Activated CD4-positive, alpha-beta memory T cell treated with anti-CD3 and anti-CD28 coated beads, Interleukin-2, amount 10 ng/mL, durations not matched to agents 7 days and 5 days (primary cell): ENCODE data around the gene ZNF664. TPM values are rescaled to one million over a fixed set of nuclear protein-coding genes. Genes with fewer than 3 reads are reported as not detected.

ENCODE experiments used
- CTCF ChIA-PET: fragments of 350-600 bp; sonication (Branson Sonifier 250); formaldehyde crosslinking; loops from one replicate; lab custom pipeline; 2021; ENCODE audit warnings: antibody characterized with exemption, inconsistent platforms; lab: Charles Lee
- POLR2A ChIA-PET: fragments of 350-600 bp; sonication (Branson Sonifier 250); formaldehyde crosslinking; loops from one replicate; lab custom pipeline; 2021; ENCODE audit warnings: antibody characterized with exemption; lab: Charles Lee
- DNase-seq: peaks from one replicate; pipeline ENCODE4 v3.0.0-alpha.2; 2020
- H3K27ac Mint-ChIP-seq: one replicate; pipeline ENCODE4 v1.8.0; 2021; ENCODE audit warnings: mild to moderate bottlenecking, mixed read lengths
- H3K27me3 Mint-ChIP-seq: one replicate; pipeline ENCODE4 v1.8.0; 2021; ENCODE audit warnings: mixed read lengths
- H3K36me3 Mint-ChIP-seq: one replicate; pipeline ENCODE4 v1.8.0; 2021; ENCODE audit warnings: low read depth, mixed read lengths
- H3K4me1 Mint-ChIP-seq: one replicate; pipeline ENCODE4 v1.8.0; 2021; ENCODE audit warnings: mixed read lengths
- H3K4me3 Mint-ChIP-seq: one replicate; pipeline ENCODE4 v1.8.0; 2021; ENCODE audit warnings: mild to moderate bottlenecking, mixed read lengths
- H3K9me3 Mint-ChIP-seq: one replicate; pipeline ENCODE4 v1.8.0; 2021; ENCODE audit warnings: mixed read lengths
- total RNA-seq, 2 experiments: library from RNA; stranded (reverse); gene quantifications; one replicate each; pipeline ENCODE4 v1.2.3, GENCODE V29; 2021

ZNF664 gene
- total RNA-seq, 2 experiments from 2014 or later, result 42.5 to 43.4 TPM

DNA sequence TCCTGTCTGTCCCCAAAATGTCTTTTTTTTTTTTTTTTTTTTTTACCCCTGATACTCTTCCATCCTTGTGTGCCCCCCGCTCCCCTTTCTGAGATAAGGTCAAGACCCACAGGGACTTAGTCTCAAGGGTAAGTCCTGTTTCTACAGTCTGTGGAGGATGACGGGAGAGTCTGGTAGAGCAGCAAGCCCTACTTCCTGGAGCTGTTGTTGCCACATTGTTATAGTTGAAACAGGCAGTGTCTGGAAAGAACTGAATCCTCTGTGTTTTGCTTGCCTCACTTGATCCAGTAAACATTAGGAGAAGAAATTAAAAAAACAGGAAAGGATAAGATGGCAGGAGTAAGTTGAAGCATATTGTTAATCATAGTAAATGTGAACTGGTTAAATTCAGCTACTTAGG lies 45.5 kb downstream of the ZNF664 start:
- Mint-ChIP-seq H3K27me3 (no peaks in the 10 kb centered on the region), H3K27ac (no peak overlapping the region), H3K36me3 (peaks cover 7% of the 10 kb centered on the region), H3K4me3 (no peak overlapping the region), H3K4me1 (no peaks in the 10 kb centered on the region), H3K9me3 (no peaks in the 10 kb centered on the region)
- ChIA-PET CTCF (interaction anchor here (1.1 kb wide), 1 partner anchor 14 kb away, joined by 3 read pairs; no protein-coding TSS in a partner anchor), POLR2A (no interaction called here)
- no peak for DNase-seq

DNA sequence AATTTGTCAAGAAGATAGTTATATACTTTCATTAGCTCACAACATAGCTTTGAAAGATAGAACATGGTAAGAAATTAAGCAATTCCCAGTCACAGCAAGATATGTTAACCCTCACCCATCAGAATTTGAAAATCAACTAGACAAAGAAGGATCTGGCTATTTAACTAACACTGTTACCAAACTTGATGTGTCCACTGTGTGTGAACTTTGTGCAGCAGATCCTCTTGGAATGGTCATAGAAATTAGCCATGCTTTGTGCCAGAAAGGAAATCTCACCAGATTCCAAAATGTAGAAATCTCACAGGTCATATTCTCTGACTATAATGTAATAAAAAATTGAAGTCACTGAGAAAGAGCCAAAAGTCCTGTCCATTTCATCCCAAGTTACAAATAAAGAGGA lies 46.1 kb downstream of the ZNF664 start:
- ChIA-PET CTCF (interaction anchor here (1.1 kb wide), 1 partner anchor 13 kb away, joined by 3 read pairs; no protein-coding TSS in a partner anchor), POLR2A (no interaction called here)
- peaks cover 6% of the 10 kb centered on the region for H3K36me3 Mint-ChIP-seq
- DNase-seq, result no peak
- no peak overlapping the region for H3K27ac Mint-ChIP-seq
- no peak overlapping the region for H3K4me3 Mint-ChIP-seq
- H3K9me3 Mint-ChIP-seq, result no peaks in the 10 kb centered on the region
- no peaks in the 10 kb centered on the region for H3K27me3 Mint-ChIP-seq
- no peaks in the 10 kb centered on the region for H3K4me1 Mint-ChIP-seq

DNA sequence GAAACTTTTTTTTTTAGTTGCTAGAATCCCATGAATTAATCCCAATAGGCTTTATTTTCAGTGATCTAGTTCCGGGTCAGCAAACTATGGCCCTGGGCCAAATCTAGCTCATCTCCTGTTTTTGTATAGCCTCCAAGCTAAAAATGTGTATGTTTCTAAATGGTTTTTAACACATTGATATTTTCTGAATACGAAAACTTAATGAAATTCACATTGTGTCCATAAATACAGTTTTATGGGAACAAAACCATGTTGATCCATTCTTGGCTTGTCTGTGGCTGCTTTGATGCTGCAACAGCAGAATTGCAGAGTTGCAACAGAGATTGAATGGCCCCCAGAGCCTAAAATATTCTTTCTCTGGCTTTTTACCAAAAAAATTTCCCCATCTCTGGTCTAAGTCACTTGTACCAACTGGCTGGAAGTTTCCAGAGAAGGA lies 47.5 kb downstream of the ZNF664 start:
- no peaks in the 10 kb centered on the region for H3K4me1 Mint-ChIP-seq
- no peak overlapping the region for H3K4me3 Mint-ChIP-seq
- CTCF ChIA-PET, result interaction anchor here (1.0 kb wide), 1 partner anchor 17 kb away, joined by 3 read pairs; no protein-coding TSS in a partner anchor
- POLR2A ChIA-PET, result no interaction called here
- no peak for DNase-seq
- no peak overlapping the region for H3K27ac Mint-ChIP-seq
- no peaks in the 10 kb centered on the region for H3K27me3 Mint-ChIP-seq
- no peaks in the 10 kb centered on the region for H3K9me3 Mint-ChIP-seq
- H3K36me3 Mint-ChIP-seq, result no peaks in the 10 kb centered on the region

- Mint-ChIP-seq H3K4me1 (no peaks in the 10 kb centered on the region), H3K27me3 (no peaks in the 10 kb centered on the region), H3K4me3 (no peak overlapping the region), H3K36me3 (no peaks in the 10 kb centered on the region), H3K9me3 (no peaks in the 10 kb centered on the region), H3K27ac (no peak overlapping the region)
- ChIA-PET POLR2A (no interaction called here), CTCF (no interaction called here)
- DNase-seq, result no peak
These were observed 48.0 kb downstream of the ZNF664 start for GRCh38 chr12:124021007-124021406.

- no peak for DNase-seq
- ChIA-PET CTCF (no interaction called here), POLR2A (no interaction called here)
- Mint-ChIP-seq H3K27me3 (no peaks in the 10 kb centered on the region), H3K4me1 (no peaks in the 10 kb centered on the region), H3K9me3 (no peaks in the 10 kb centered on the region), H3K36me3 (no peaks in the 10 kb centered on the region), H3K4me3 (no peak overlapping the region), H3K27ac (no peak overlapping the region)
These were observed 49.1 kb downstream of the ZNF664 start for GRCh38 chr12:124022161-124022560.

GRCh38 chr12:124024263-124024678 lies 51.3 kb downstream of the ZNF664 start:
- no peak for DNase-seq
- H3K36me3 Mint-ChIP-seq, result no peaks in the 10 kb centered on the region
- CTCF ChIA-PET, result no interaction called here
- POLR2A ChIA-PET, result no interaction called here
- H3K27me3 Mint-ChIP-seq, result no peaks in the 10 kb centered on the region
- no peaks in the 10 kb centered on the region for H3K9me3 Mint-ChIP-seq
- H3K4me1 Mint-ChIP-seq, result no peaks in the 10 kb centered on the region
- H3K4me3 Mint-ChIP-seq, result no peak overlapping the region
- no peak overlapping the region for H3K27ac Mint-ChIP-seq

- Mint-ChIP-seq H3K36me3 (no peaks in the 10 kb centered on the region), H3K27me3 (no peaks in the 10 kb centered on the region), H3K9me3 (no peaks in the 10 kb centered on the region), H3K27ac (no peak overlapping the region), H3K4me3 (no peak overlapping the region), H3K4me1 (no peaks in the 10 kb centered on the region)
- no peak for DNase-seq
- POLR2A ChIA-PET, result interaction anchor here (0.8 kb wide), 1 partner anchor 9 kb away, joined by 4 read pairs; no protein-coding TSS in a partner anchor
- CTCF ChIA-PET, result no interaction called here
These were observed 51.8 kb downstream of the ZNF664 start for GRCh38 chr12:124024776-124025175.

DNA sequence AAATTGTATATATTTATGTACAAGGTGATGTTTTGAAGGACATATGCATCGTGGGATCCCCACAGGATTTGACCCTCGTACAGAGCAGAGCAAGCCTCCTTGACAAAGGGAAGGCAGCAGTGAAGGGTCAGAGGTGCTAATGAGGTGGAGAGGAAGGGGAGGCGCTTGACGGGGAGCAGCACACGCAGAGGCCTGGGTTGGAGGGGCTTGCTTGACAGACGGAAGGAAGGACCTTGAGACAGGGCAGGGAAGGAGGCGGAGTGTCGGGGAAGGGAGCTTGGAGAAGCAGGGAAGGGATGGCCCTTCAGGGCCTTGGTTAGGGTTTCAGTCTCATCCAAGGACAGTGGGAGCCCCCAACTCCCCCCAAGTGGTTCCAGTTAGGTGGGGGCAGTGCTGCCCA lies 52.6 kb downstream of the ZNF664 start:
- Mint-ChIP-seq H3K4me3 (no peak overlapping the region), H3K4me1 (no peaks in the 10 kb centered on the region), H3K27me3 (no peaks in the 10 kb centered on the region), H3K27ac (no peak overlapping the region), H3K9me3 (no peaks in the 10 kb centered on the region), H3K36me3 (no peaks in the 10 kb centered on the region)
- DNase-seq, result no peak
- ChIA-PET CTCF (no interaction called here), POLR2A (no interaction called here)

DNA sequence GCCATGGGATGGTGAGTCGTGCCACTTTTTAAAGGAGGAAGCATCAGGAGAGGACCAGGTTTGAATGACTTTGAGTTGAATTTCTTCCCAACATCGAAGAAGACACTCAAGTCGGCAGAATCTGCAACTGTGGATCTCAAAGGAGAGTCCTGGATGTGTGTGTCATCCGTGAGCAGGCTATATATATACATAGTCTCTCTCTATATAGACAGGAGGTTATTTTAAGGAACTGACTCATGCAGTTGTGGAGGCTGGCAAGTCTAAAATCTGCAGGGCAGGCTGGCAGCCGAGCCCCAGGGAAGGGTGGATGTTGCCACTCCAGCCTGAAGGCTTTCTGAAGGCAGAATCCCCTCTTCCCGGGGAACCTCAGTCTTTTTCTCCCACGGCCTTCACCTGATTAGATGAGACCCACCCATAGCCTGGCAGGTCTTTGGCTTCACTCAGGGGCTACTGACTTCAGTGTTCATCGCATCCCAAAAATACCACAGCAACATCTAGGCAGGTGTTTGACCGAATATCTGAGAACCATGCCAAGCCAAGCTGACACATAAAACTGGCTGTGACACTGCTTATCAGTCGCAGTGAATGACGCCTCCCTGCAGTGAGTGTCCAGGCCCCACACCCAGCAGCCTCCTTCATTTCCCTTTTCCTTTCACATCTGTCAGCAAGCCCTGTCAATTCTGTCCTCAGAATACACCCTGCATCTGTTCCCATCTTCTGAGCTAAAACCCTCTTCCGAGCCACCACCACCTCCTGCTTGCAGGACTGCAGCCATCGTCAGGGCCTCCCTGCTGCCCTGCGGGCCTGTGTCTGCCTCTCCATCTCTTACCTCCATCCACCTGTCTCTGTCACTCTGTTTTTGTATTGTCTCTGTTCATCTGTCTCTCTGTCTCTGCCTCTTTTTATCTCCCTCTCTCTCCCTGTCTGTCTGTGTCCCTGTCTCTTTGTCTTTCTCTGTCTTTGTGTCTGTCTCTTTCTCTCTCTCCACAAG lies 54.0 kb downstream of the ZNF664 start:
- no peaks in the 10 kb centered on the region for H3K4me1 Mint-ChIP-seq
- H3K36me3 Mint-ChIP-seq, result no peaks in the 10 kb centered on the region
- no peak for DNase-seq
- ChIA-PET CTCF (interaction anchor here (1.6 kb wide), 1 partner anchor 9 kb away, joined by 5 read pairs; no protein-coding TSS in a partner anchor), POLR2A (no interaction called here)
- H3K27ac Mint-ChIP-seq, result no peak overlapping the region
- H3K27me3 Mint-ChIP-seq, result no peaks in the 10 kb centered on the region
- H3K4me3 Mint-ChIP-seq, result no peak overlapping the region
- no peaks in the 10 kb centered on the region for H3K9me3 Mint-ChIP-seq

GRCh38 chr12:124027753-124028554 lies 54.9 kb downstream of the ZNF664 start:
- Mint-ChIP-seq H3K36me3 (no peaks in the 10 kb centered on the region), H3K27me3 (no peaks in the 10 kb centered on the region), H3K4me3 (no peak overlapping the region), H3K9me3 (no peaks in the 10 kb centered on the region), H3K27ac (no peak overlapping the region), H3K4me1 (no peaks in the 10 kb centered on the region)
- POLR2A ChIA-PET, result no interaction called here
- CTCF ChIA-PET, result interaction anchor here (1.6 kb wide), 1 partner anchor 8 kb away, joined by 5 read pairs; no protein-coding TSS in a partner anchor
- no peak for DNase-seq

GRCh38 chr12:124028555-124028925 lies 55.5 kb downstream of the ZNF664 start:
- no peak for DNase-seq
- Mint-ChIP-seq H3K4me1 (no peaks in the 10 kb centered on the region), H3K9me3 (no peaks in the 10 kb centered on the region), H3K27ac (no peak overlapping the region), H3K4me3 (no peak overlapping the region), H3K36me3 (no peaks in the 10 kb centered on the region), H3K27me3 (no peaks in the 10 kb centered on the region)
- ChIA-PET POLR2A (no interaction called here), CTCF (interaction anchor here (1.6 kb wide), 1 partner anchor 8 kb away, joined by 5 read pairs; no protein-coding TSS in a partner anchor)

DNA sequence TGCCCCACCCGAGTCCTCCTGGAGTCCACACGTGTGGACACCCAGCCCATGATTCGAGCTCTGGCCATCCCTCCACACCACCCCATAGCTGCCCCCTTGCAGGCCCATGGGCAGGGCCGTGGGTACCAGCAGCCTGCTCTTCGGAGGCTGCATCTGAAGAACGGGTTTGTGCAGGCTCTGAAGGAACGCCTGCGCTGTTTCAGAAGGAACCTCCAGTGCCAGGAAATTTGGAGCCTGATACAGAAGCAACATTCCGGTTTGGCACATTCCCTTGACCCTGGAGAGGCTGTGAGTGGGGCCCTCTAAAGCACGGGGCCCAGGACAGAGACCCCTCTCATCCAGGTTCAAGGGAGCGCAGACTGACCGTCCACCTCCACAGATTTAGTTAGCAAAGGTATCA lies 57.0 kb downstream of the ZNF664 start:
- POLR2A ChIA-PET, result no interaction called here
- no peak for DNase-seq
- Mint-ChIP-seq H3K4me1 (no peaks in the 10 kb centered on the region), H3K27ac (no peak overlapping the region), H3K36me3 (no peaks in the 10 kb centered on the region), H3K4me3 (no peak overlapping the region), H3K9me3 (no peaks in the 10 kb centered on the region), H3K27me3 (no peaks in the 10 kb centered on the region)
- CTCF ChIA-PET, result interaction anchor here (1.0 to 1.2 kb wide), 2 partner anchors 10 to 735 kb away, joined by 4 read pairs; no protein-coding TSS in a partner anchor

GRCh38 chr12:124030510-124030909 lies 57.5 kb downstream of the ZNF664 start:
- CTCF ChIA-PET, result interaction anchor here (1.0 to 1.3 kb wide), 3 partner anchors 9 to 735 kb away, joined by 3 to 4 read pairs (median 4); no protein-coding TSS in a partner anchor

More at GRCh38 chr12:124030510-124030909, 57.5 kb downstream of the ZNF664 start:
- Mint-ChIP-seq H3K27me3 (no peaks in the 10 kb centered on the region), H3K27ac (no peak overlapping the region), H3K4me1 (no peaks in the 10 kb centered on the region), H3K4me3 (no peak overlapping the region), H3K9me3 (no peaks in the 10 kb centered on the region), H3K36me3 (no peaks in the 10 kb centered on the region)
- DNase-seq, result no peak
- POLR2A ChIA-PET, result no interaction called here
